Measurements from ENCODE around the gene SORT1.

- TF ChIP-seq TAF1 (IDR thresholded peaks at IDR 0.05; ENCODE audit: borderline replicate concordance, low read depth, low read length) (no peak), SMC3 (IDR thresholded peaks at IDR 0.05; ENCODE audit: low read depth, low read length) (no peak), JUND (IDR thresholded peaks at IDR 0.05) (no peak), CTCF (IDR thresholded peaks at IDR 0.05) (no peak), GABPA (IDR thresholded peaks at IDR 0.05; ENCODE audit: low read depth) (no peak), EP300 (IDR thresholded peaks at IDR 0.05; ENCODE audit: borderline replicate concordance in 1 of 2, low read depth in 1 of 2, low read length in 1 of 2) (no peak), POLR2AphosphoS5 (IDR thresholded peaks at IDR 0.05; ENCODE audit: low read depth, low read length) (no peak)
Observed at GRCh38 chr1:109282497-109282951, 115.2 kb downstream of the SORT1 start.
